DMS153 treated with DMSO at 0.1 percent for 48 hours (cell line): ENCODE data around the gene KIF21B.

Experiments used
- DNase-seq: peaks from one replicate; lab custom pipeline; 2025; ENCODE audit not compliant: unreplicated experiment; lab: John Stamatoyannopoulos, UW

The KIF21B gene

DNA sequence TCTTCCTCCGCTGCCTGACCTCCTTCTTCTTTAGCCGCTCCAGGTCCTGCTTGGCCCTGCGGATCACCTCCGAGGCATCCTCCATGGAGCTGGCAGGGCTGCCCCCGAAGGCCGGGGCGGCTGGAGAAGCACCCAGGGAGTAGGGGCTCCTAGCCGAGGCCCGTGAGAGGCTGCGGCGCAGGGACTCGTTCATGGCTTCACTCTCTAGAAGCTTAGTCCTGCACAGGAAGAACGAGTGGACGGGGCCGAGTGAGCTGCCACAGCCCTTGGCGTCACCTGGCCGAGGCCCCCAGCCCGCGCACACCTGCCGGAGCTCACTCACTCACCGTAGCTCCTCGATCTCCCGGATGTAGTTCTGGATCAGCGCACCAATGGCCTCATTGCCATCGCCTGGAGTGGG lies 23.1 kb downstream of the KIF21B start:
- DNase-seq = no peak

DNA sequence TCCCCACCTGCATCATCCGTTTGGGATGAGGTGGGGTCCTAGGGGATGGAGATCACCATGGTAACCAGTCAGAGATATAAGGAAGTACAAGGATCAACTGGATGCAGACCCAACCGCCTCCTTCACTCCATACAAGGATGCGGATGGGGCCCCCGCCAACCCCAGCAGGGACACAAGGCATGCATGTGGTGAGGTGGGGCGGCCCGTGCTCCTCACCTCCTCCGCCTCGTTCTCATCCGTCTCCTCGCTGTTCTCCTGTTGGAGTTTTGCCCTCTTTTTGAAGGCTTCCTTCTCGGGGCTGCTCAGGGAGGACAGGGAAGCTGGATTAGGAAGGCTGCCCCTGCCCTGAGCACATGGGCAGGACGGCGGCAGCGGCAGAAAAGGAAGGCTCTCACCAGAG lies 23.8 kb downstream of the KIF21B start:
- DNase-seq = no peak

DNA sequence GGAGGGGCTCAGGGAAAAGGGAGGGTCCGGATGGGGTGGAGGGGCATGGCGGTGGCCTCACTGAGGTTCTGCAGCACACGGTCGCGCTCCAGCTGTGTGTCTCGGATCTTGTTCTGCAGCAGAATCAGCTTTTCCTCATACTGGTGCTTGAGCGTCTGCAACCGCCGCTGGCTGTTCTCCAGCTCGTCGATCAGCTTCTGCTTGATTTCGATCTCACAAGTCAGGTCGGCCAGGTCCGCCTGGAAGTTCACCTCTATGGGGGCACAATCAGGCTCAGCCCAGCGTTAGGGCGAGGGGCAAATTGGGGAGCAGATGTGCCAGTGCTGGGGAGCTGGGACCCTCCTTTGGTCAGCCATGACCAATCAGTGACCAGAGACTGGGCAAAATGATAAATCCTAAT lies 25.2 kb downstream of the KIF21B start:
- DNase-seq = no peak

DNA sequence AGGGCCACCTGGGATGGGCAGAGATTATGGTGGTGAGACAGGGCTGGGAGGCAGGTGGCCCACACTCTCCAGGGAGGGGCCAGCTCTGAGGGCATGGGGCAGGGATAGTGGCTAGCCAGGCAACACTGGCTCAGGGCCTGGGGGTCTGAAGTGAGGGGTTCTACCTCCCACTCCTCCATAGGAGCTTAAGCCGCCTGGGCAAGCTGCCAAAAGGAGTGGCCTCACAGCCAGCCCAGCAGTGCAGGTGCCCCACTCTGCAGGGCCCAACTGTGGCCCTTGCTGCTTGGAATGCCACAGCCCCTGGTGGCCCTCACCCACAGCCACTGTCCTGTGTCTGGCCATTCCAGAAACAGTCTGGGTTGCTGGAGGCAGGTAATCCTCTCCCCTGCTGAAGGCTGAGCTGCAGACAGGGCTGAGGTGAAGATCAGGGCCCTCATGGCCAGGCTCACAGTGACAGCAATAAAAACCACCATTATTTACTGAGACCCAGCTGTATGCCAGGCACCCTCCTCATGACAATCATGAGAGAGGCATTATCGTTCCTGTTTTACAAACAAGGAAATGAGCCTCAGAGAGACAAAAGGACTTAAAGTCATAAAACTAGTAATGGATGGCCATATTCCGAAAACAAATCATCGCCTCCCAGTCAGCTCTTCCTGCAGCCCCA lies 31.0 kb downstream of the KIF21B start:
- peak; percentile 95 for DNase-seq

DNA sequence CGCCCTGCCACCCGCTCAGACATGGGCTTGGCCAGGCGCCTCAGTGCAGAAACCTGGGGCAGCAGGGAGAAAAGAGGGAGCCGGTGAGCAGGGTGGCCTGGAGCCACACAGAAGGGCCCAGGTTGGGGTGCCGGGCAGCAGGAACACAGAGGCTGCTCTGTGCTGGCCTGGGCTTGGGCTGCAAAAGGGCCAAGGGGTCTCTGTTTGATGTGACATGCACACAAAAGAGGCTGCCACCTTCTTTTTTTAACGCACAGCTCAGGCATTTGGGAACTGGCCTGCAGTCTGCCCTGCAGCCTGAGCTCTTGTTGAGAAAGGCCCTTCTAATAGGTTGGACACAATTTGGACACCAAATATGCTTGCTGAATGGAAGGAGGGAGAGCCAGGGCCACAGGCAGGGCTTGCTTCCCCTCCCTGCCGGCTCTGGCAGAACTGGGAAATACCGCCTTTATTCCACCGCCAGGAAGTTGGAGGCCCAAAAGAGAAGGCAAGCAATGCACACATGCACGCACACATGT lies 32.4 kb downstream of the KIF21B start:
- no peak for DNase-seq

DNA sequence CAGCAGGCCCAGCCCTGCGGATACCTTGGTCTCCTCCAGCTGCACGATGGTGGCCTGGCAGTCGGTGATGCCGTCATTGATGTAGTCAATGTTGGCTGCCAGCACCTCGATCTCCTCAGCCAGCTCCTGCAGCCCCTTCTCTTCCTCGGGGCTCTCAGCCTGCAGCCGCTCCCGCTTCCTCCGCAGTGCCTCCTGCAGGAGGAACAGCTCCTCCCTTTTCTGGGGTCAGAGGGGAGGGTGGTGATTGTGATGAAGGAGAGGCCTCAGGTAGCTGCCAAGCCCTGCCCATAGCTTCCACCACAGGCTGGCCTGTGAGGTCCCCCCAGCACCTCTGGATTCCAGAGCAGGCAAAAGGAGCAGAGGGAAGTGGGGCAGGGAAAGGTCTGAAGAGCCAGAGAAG lies 33.4 kb downstream of the KIF21B start:
- DNase-seq = no peak

DNA sequence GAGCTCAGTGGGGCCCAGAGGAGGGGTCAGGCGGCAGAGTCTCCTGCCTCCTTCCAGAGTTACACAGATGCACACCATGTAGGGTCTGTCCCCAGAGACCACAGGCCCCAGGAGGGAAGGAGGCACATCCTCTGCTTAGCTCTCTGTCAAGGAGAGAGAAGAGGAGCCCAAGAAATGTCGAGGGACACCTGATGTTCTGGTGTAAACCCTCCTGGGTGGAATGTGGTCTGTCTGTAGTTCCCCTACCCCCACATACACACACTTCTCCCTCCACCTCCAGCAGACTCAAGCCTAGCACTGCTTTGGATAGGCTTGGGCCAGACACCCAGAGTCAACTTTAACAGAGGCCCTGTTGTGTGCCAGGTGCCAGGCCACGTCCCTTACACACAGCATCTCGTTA lies 34.2 kb downstream of the KIF21B start:
- no peak for DNase-seq

DNA sequence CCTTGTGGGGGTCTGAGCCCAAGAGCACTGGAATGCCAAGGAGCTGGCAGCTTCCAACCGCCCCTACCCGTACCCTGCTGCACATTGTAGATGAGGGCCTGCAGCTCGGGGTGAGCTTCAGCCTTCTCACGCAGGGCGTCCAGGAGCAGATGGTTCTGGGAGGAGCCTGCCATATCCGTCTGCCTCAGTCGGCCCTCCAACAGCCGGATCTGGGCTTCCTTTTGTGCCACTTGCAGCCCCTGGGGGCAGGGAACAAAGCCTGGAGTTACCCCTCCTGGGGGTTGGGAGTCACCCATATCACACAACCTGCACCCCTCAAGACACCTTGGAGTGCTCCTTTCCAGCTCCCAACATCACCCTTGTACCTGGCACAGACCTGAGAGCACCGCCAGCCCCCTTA lies 34.8 kb downstream of the KIF21B start:
- DNase-seq = no peak

DNA sequence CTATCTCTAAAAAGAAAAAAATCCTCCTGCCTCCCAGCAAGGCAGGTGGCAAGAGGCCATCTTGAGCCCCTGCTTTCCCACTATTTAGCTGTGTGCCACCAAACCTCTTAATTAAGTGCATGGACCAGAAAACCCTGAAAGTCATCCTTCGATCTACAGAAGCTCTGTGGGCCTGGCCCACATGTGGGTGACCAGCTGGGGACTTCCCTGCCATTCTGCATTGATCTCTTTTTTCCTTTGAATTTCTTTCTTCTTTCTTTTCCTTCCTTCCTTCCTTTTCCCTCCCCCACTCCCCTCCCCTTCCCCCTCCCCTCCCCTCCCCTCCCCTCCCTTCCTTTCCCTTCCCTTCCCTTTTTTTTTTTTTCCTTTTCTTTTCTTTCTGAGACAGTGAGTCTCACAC lies 38.0 kb downstream of the KIF21B start:
- no peak for DNase-seq

DNA sequence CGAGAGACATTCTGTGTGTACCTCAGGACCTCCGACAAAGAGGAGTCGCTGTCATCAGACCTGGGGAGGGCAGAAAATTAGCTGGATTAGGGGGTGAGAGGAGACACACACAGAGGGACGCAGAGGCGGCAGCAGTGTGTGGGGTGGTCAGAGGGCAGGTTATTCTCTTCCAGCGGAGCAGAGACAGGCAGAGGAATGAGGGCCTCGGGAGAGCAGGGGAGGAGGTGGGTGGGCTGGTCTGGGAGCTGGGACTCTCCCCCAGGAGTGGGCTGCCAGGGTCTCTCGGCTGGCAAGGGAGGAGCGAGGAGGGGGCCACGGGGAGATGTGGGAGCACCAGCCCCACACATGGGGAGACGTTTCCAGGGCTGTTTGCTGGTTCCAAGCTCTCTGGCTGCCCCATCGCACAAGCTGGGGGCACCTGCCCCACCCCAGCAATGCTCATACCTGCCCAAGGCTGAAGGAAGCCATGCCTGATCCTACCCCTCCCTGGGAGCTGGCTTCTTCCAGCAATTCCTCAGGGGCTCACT lies 40.4 kb downstream of the KIF21B start:
- DNase-seq = no peak

DNA sequence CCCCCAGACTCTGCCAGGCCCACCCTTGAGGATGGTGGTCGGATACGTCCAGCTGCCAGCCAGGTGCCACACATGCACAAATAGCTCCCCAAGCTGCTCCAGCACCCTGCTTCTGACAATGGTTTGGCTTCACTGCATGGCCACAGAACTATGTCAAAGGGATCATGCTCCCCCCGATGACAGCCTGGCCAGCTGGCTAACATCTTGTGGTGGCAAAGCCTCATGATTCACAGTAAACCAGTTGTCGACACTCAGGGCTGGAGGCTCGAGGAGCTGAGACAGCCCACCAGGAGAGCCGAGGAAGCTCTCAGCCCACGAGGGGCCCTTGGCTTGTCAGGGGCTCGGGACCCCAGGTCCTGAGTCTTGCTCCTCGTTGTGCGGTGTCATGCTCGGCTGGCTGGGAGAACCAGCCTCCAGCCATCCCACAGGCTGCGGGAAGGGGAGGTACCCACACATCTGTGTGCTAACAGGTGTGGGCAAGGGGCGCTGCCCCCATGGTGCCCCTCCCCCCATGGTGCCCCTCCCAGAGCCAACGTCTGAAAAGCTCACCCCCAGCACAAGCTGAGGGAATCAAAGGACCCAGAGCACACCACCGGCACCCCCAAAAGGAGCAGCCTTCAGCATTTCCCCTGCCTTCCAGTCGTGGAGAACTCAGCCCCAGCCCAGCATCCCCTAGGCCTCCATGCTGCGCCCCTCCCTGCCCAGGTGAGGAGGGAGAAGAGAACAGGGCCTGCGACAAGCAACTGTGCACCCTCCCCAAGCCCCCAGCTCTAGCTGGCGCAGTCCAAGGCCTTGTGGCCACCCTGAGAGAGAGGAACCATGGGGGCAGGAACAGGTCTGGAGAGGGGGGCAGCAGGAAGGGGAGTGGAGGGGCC lies 41.2 kb downstream of the KIF21B start:
- DNase-seq = no peak

DNA sequence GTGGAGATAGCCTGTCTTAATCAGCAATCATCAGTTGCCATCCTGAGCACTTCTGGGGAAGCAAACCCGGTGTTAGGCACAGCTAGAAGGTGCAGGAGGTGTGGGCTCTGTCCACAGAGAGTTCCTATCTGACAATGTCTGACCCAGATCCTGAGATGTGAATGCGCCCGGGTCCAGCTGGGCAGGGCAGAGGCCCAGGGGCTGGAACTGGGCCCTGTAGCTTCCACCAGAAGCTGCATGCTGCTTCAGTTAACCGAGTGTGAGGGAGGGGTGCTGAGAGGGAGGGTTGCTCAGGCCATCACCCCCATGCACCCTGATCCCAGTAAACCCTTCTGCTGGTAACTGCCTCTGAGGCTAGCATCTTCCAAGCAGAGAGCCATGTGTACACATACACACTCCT lies 42.2 kb downstream of the KIF21B start:
- DNase-seq = no peak

DNA sequence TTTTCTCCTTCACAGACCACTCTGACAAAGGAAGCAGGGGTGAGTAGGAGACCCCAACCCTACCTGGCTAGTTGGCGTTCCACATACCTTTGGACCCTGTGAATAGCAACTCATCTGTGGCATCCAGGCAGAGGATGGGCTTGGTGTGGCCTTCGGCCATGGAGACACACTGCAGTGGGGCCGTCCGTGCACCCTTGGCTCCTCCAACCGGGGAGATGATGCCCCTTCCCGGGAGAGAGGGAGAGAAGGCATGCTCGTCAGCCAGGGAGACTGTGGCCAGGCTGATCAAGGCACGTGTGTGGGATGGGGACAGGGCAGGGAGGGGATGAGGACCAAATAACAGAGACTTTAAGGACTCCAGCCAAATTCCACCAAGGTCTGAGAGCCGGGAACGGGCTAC lies 42.6 kb downstream of the KIF21B start:
- DNase-seq = no peak

DNA sequence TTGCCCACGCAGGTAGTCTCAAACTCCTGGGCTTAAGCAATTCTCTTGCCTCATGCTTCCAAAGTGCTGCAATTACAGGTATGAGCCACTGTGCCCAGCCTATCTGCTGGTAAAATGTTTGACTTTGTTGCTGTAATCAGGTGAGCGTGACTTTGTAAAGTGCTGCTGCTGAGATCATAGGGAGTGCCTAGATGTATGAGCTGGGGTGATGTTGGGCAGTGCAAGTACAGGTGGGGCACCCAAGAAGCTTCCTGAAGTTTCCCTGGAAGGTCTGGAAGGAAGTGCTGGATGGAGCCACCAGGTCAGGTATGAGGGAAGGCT lies 43.1 kb downstream of the KIF21B start:
- no peak for DNase-seq

DNA sequence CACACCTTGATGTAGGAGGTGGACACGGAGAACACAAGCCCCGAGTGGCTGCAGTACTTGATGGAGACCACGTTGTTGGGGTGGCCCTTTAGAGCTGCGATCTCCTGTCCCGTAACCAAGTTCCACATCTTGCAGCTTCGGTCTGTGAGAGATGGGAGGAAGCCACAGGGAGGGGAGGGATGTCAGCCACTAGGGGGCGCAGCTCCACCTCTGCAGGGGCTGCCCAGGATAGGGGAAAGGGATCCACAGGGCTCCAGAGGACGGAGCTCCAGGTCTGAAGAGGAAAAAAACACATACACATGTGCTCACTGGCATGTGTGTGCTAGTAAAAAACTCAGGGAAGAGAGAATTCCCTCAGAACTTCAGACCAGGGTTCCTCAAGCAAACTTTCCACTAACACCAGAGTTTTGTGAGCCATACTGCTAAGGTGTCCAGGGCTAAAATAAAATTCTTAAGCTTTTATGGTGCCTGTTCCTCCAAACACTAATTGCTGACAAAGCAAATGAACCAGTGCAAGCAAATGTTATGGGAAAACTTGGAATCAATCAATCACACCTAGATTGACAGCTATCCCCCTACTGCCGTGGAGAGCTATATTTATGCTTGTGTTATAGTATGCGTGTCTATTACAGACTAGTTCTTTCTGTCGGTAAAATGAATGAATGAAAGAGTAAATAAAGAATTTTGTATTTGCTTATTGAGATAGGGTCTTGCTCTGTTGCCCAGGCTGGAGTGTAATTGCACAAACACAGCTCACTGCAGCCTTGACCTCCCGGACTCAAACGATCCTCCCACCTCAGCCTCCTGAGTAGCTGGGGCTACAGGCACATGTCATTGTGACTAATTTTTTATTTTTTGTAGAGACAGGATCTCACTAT lies 43.7 kb downstream of the KIF21B start:
- DNase-seq = peak; percentile 65

DNA sequence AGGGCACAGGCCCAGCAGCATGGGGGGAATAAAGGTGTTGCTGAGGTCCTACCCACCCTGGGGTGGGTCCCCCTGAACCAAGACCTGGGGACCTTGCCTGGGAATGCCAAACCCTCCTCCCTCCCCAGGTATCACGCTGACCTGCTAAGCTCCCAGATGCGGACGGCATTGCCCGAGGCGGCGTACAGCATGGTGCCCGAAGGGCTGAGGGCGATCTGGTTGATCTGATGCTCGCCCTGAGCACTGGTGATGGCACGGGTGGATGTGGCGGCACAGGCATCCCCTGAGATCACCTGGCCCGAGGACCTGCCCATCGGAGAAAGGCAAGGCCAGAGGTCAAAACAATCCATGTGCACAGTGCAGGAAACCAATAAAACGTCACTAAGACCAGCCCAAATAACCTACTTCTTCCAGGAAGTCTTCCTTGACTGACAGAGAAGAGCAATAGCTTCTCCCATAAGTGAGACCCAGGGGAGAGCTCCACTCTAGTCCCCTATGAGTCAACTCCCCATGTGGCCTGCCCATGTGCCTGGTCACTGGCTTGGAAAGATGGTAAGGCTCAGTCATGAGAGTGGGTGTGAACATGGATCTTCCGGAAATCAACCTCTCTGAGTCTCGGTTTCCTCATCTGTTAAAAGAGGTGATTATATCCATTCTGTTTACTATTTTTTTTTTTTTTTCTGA lies 46.3 kb downstream of the KIF21B start:
- DNase-seq = no peak

DNA sequence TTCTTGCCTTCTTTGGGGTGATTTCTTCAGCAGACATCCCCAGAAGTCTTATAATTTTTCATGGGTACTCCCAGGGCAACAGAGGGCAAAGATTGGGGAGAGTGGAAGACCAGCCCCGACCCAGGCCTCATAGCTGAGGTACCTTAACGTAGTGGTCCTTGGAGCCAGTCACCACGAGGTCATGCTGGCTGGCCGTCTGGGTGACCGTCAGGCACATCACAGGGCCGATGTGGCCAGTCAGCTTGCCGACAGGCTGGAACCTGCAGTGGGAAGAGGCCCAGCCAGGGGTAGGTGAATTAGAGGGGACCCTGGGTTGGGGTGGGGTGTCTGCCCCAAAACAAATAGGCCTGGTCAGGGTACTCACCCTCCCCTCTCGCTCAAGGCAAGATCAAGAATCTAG lies 46.9 kb downstream of the KIF21B start:
- DNase-seq = no peak

DNA sequence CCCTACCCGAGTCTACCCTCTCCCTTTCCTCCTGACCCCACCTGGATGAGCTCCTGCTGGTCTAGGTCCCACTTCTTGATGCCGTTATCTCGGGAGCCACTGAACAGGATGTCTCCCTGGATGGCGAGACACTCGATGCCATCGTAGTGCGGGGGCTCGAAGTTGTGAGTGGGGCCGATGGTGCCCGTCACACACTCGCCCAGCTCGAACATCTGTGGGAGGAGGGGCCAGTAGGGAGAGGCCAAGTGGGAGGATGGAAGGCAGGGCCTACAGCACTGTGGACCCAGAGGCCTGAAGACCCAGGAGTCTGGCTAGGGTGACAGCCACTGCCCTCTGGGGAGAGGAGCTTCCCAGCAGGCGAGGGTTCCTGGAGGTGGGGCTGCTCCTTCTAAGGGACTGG lies 48.1 kb downstream of the KIF21B start:
- no peak for DNase-seq

DNA sequence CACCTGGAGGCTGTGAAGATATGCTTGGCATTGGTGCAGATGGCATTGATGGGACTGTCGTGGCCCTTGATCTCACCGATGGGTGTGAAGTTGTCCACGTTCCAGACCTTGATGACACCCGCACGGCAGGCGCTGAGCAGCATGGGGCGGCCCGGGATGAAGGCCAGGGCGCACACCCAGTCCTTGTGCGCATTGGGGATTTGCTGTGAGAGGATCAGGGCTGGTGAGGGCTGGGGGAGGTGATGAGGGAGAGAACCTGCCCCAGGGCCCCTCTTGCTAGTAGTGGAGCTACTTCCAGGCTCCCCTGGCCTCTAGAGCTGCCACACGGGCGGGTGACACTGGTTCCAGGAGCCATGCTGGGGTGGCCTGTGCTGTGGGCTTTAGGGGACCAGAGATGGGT lies 48.8 kb downstream of the KIF21B start:
- DNase-seq = no peak

DNA sequence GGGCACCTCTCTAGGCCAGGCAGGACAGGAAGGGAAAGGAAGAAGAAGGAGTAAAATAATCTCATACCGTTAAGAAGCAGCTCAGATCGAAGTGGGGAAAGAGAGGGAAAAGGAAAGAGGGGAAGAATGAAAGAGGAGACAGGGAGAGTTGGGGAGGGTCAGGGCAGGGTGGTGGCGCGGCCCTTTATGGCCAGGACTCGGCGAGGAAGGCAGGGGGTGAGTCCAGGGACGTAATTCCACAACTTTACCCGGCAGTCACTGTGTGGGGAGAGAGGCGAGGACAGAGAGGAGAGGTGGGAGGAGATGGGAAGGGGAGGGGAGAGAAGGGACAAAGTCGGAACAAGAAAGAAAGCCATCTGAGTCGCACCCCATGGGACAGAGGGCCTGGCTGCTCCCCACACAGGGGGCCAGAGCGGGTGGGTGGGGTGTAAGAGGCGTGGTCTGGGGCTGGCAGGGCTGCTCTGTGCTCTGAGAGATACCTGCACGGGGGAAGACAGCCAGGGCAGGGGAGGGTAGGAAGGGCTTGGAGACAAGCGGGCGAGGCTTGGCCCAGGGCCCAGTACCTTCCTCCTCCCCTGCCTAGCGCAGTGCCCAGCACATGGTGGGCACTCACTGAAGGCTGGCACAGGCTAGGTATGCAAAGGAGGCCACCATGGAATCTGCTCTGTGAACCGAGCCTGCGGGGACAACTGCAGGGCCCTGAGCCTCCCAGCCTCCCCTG lies 49.4 kb downstream of the KIF21B start:
- no peak for DNase-seq
